HepG2 (cell line): Measurements from ENCODE around the gene CDK7. TPM values are rescaled to one million over a fixed set of nuclear protein-coding genes. Genes with fewer than 3 reads are reported as not detected.

Experiments
- ATAC-seq: fragments of 200-7000 bp; cut with Tn5 transposase; 3 replicates; pipeline ENCODE4 v1.9.1; 2020; ENCODE audit warnings: mild to moderate bottlenecking, moderate library complexity
- BruUV-seq: library from RNA; stranded (reverse); fragments of 400-500 nt; replicated peaks from 2 replicates; lab custom pipeline; 2021; lab: Mats Ljungman, UMichigan
- CTCF ChIA-PET: fragments of 300-600 bp; formaldehyde crosslinking; extraction: SDS; loops from one replicate; lab custom pipeline; 2021; ENCODE audit warnings: low total read pairs, inconsistent platforms, low intra/inter-chr PET ratio; lab: Yijun Ruan, JAX
- POLR2A ChIA-PET: fragments of 350-600 bp; sonication (Branson Sonifier 250); formaldehyde crosslinking; loops from one replicate; lab custom pipeline; 2020; ENCODE audit warnings: antibody characterized with exemption, inconsistent platforms; lab: Yijun Ruan, JAX
- DNase-seq: peaks from one replicate; pipeline ENCODE4 v3.0.0-alpha.2; 2015; ENCODE audit warnings: low spot score
- FAIRE-seq: peaks from 3 replicates; lab custom pipeline; 2011; peaks lifted over from hg19 to GRCh38; lab: Jason Lieb, UNC
- H2AFZ ChIP-seq: one replicate; pipeline ENCODE4 v1.6.1; 2011; ENCODE audit warnings: low read length, inconsistent platforms
- H3K27ac ChIP-seq: fragments of 300-600 bp; 3 replicates; pipeline ENCODE4 v1.8.0; 2011; ENCODE audit warnings: mixed run types, mild to moderate bottlenecking, mixed read lengths, low read length, inconsistent platforms; ENCODE audit not compliant: insufficient read depth; ENCODE audit errors: extremely low read length
- H3K27me3 ChIP-seq, 2 experiments: fragments of 200-600 bp in 1 of 2; 2 replicates in 1 of 2; 3 replicates in 1 of 2; pipeline versions ENCODE4 v1.6.0 to v1.8.0; 2011; ENCODE audit warnings: low read length in 2 of 2, mild to moderate bottlenecking in 2 of 2, moderate library complexity in 2 of 2, inconsistent platforms in 1 of 2; ENCODE audit not compliant: insufficient read depth in 2 of 2, control insufficient read depth in 1 of 2
- H3K36me3 ChIP-seq, 2 experiments: fragments of 200-600 bp in 1 of 2; replicated peaks in 1 of 2; 2 replicates in 1 of 2; 3 replicates in 1 of 2; pipeline versions ENCODE4 v1.5.1 to v1.8.0; 2011; ENCODE audit warnings: low read length in 2 of 2, inconsistent platforms in 1 of 2; ENCODE audit not compliant: insufficient read depth in 2 of 2, control insufficient read depth in 1 of 2
- H3K4me1 ChIP-seq: 2 replicates; pipeline ENCODE4 v1.5.1; 2012; ENCODE audit warnings: low read length, inconsistent platforms; ENCODE audit not compliant: insufficient read depth
- H3K4me2 ChIP-seq: 2 replicates; pipeline ENCODE4 v1.6.0; 2011; ENCODE audit warnings: low read depth, low read length, inconsistent platforms
- H3K4me3 ChIP-seq, 3 experiments: fragments of 200-600 bp in 1 of 3; sonication (generic), shearing (Covaris generic) in 1 of 3; replicated peaks in 1 of 3; 2 replicates each; pipeline ENCODE4 v1.5.1; 2011 to 2016; ENCODE audit warnings: low read length in 3 of 3, inconsistent platforms in 2 of 3, low read depth in 2 of 3, mild to moderate bottlenecking in 2 of 3, control low read depth in 1 of 3, mixed read lengths in 1 of 3; ENCODE audit not compliant: insufficient read depth in 1 of 3
- H3K79me2 ChIP-seq: one replicate; pipeline ENCODE4 v1.6.1; 2011; ENCODE audit warnings: low read length, inconsistent platforms; ENCODE audit not compliant: insufficient read depth
- H3K9ac ChIP-seq: 2 replicates; pipeline ENCODE4 v1.6.0; 2011; ENCODE audit warnings: mild to moderate bottlenecking, low read depth, low read length, inconsistent platforms; ENCODE audit not compliant: insufficient read depth
- H3K9me3 ChIP-seq: 2 replicates; pipeline ENCODE4 v1.5.1; 2012; ENCODE audit warnings: mild to moderate bottlenecking, low read length
- H4K20me1 ChIP-seq: 2 replicates; pipeline ENCODE4 v1.6.0; 2011; ENCODE audit warnings: inconsistent platforms, mild to moderate bottlenecking, low read length, moderate library complexity; ENCODE audit not compliant: insufficient read depth
- CENPX ChIP-seq: sonication (generic); formaldehyde crosslinking; IDR thresholded peaks from 2 replicates; pipeline ENCODE4 v1.9.0; 2021; ENCODE audit warnings: mild to moderate bottlenecking, missing genetic modification reagents, moderate library complexity
- ISX ChIP-seq: sonication (generic); formaldehyde crosslinking; conservative IDR thresholded peaks from 2 replicates; pipeline ENCODE4 v1.5.0; 2020; ENCODE audit warnings: missing genetic modification reagents
- PAWR ChIP-seq: sonication (generic); formaldehyde crosslinking; IDR thresholded peaks from 2 replicates; pipeline ENCODE4 v1.4.0; 2020; ENCODE audit warnings: missing genetic modification reagents, mild to moderate bottlenecking, borderline replicate concordance
- PHF5A ChIP-seq: IDR thresholded peaks from one replicate; pipeline ENCODE4 v1.6.1; 2018; ENCODE audit warnings: low read depth, missing genetic modification reagents; ENCODE audit not compliant: unreplicated experiment
- SOX13 ChIP-seq, 3 experiments: fragments of 450-650 bp in 1 of 3; sonication (generic) in 1 of 3; formaldehyde crosslinking in 1 of 3; IDR thresholded peaks in 2 of 3; conservative IDR thresholded peaks in 1 of 3; 2 replicates each; pipeline versions ENCODE4 v1.5.0 to v1.6.1; 2016 to 2020; ENCODE audit warnings: antibody characterized with exemption in 1 of 3, mild to moderate bottlenecking in 1 of 3, missing compliant biosample characterization in 1 of 3, missing genetic modification reagents in 1 of 3, moderate library complexity in 1 of 3
- SPEN ChIP-seq: sonication (generic); formaldehyde crosslinking; IDR thresholded peaks from 2 replicates; pipeline ENCODE4 v1.5.1; 2020; ENCODE audit warnings: low read depth, mild to moderate bottlenecking, missing genetic modification reagents
- ZNF33B ChIP-seq: sonication (generic); formaldehyde crosslinking; IDR thresholded peaks from 2 replicates; pipeline ENCODE4 v1.5.1; 2020; ENCODE audit warnings: mild to moderate bottlenecking, missing genetic modification reagents
- ZNF644 ChIP-seq: IDR thresholded peaks from 2 replicates; pipeline ENCODE4 v1.6.1; 2016; ENCODE audit warnings: low read depth
- whole genome bisulfite sequencing: methylation state at CpG from one replicate; pipeline ENCODE4 v1.1.6; 2017; ENCODE audit warnings: low lambda C conversion rate; 5-methylcytosine and 5-hydroxymethylcytosine counted together
- in situ Hi-C: cut with HindIII; loops from 2 replicates; pipeline ENCODE4 v1.10.0; 2017; ENCODE audit warnings: low pct_unique_long_range_greater_than_20kb; ENCODE audit not compliant: extremely low pct_ligation_motif_present
- intact Hi-C: fragments of 100-400 bp; cut with micrococcal nuclease; formaldehyde crosslinking; loops from one replicate; pipeline ENCODE4 v1.10.0; 2022; ENCODE audit not compliant: unreplicated experiment
- polyA plus RNA-seq, 8 experiments: library from polyadenylated mRNA; depleted of rRNA in 3 of 8; stranded (reverse) in 7 of 8; unstranded in 1 of 8; fragments of >200 nt; fragmentation: Illumina TruSeq in 4 of 8; extraction: Trizol in 4 of 8; gene quantifications; 2 replicates each; pipeline versions ENCODE4 v1.2.1 to v1.2.3, GENCODE V29; 2011 to 2016; ENCODE audit warnings: low read depth in 4 of 8, missing spikeins in 1 of 8, mixed read lengths in 1 of 8; ENCODE audit not compliant: insufficient read depth in 1 of 8
- total RNA-seq, 5 experiments: library from RNA; depleted of rRNA; stranded (reverse); fragments of >200 nt; fragmentation: Illumina TruSeq; extraction: Trizol; gene quantifications; 2 replicates each; pipeline ENCODE4 v1.2.3, GENCODE V29; 2016; ENCODE audit warnings: low read depth in 1 of 5
- TF ChIP-seq, protein P1 (sequence below): sonication (generic); formaldehyde crosslinking; conservative IDR thresholded peaks from 2 replicates; pipeline ENCODE4 v1.4.0; 2020; ENCODE audit warnings: mild to moderate bottlenecking, missing genetic modification reagents, moderate library complexity
- TF ChIP-seq, protein P2 (sequence below): fragments of 450-650 bp; IDR thresholded peaks from 2 replicates; pipeline ENCODE4 v1.6.1; 2016
- TF ChIP-seq, protein P3 (sequence below): IDR thresholded peaks from 2 replicates; pipeline ENCODE4 v1.6.1; 2016
- TF ChIP-seq, protein P4 (sequence below), 2 experiments: sonication (generic) in 1 of 2; formaldehyde crosslinking in 1 of 2; IDR thresholded peaks; 2 replicates each; pipeline versions ENCODE4 v1.5.1 to v1.6.1; 2011 to 2020; ENCODE audit warnings: borderline replicate concordance in 1 of 2, low read depth in 1 of 2, low read length in 1 of 2, mild to moderate bottlenecking in 1 of 2, missing genetic modification reagents in 1 of 2, moderate library complexity in 1 of 2

CDK7 gene
- total and polyA plus RNA-seq, 2 of the 13 experiments (the other 11 are each of a cell fraction or from before 2014, with no cell fraction given), result 41.2 to 54.9 TPM

DNA sequence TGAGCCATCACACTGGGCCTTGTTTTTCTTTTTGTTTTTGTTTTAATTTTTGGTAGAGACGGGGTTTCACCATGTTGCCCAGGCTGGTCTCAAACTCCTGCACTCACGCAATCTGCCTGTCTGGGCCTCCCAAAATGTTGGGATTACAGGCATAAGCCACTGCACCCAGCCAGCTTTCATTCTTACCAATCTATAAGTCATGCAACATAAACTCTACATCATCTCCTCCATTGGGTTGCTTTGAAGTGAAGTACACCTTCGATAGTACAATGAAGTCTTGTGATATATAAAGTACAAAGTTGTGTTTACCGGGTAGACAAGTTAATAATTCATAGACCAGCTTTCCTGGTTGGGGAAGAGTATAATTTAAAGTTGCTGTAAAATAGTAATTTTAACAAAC is 8.8 kb upstream of the CDK7 start (continued):
- TF ChIP-seq, protein P1, sequence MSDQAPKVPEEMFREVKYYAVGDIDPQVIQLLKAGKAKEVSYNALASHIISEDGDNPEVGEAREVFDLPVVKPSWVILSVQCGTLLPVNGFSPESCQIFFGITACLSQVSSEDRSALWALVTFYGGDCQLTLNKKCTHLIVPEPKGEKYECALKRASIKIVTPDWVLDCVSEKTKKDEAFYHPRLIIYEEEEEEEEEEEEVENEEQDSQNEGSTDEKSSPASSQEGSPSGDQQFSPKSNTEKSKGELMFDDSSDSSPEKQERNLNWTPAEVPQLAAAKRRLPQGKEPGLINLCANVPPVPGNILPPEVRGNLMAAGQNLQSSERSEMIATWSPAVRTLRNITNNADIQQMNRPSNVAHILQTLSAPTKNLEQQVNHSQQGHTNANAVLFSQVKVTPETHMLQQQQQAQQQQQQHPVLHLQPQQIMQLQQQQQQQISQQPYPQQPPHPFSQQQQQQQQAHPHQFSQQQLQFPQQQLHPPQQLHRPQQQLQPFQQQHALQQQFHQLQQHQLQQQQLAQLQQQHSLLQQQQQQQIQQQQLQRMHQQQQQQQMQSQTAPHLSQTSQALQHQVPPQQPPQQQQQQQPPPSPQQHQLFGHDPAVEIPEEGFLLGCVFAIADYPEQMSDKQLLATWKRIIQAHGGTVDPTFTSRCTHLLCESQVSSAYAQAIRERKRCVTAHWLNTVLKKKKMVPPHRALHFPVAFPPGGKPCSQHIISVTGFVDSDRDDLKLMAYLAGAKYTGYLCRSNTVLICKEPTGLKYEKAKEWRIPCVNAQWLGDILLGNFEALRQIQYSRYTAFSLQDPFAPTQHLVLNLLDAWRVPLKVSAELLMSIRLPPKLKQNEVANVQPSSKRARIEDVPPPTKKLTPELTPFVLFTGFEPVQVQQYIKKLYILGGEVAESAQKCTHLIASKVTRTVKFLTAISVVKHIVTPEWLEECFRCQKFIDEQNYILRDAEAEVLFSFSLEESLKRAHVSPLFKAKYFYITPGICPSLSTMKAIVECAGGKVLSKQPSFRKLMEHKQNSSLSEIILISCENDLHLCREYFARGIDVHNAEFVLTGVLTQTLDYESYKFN (CRISPR knock-in tag), result peak; percentile 69
- TF ChIP-seq SOX13 (IDR thresholded peaks at IDR 0.05) (no peak), SOX13 (CRISPR knock-in tag; conservative IDR thresholded peaks at IDR 0.05 in 1 of 2, IDR thresholded peaks at IDR 0.05 in 1 of 2) (peak in 1 of 2 experiments; percentile 67; a peak in 2 of 4 replicates), ZNF33B (CRISPR knock-in tag) (no peak)

DNA sequence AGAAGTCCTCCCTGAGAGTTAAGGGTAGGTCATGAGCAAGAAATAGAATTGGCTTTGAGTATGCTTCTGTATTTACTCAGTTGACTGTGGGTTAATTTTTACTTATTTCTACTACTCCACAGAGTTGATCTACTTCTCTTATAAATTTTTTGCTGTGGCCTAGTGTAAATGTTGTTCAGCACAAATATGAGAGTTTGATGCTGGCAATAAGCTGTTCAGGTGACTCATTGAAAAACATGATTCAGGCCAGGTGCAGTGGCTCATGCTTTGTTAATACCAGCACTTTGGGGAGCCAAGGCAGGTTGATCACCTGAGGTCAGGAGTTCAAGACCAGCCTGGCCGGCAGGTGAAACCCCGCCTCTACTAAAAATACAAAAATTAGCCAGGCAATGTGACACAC is 4.5 kb upstream of the CDK7 start:
- DNase-seq (no peak), FAIRE-seq (no peak), ATAC-seq (no peak)
- whole genome bisulfite sequencing, result 88% methylated on average over 2 of the region's 2 CpGs
- Histone ChIP-seq H3K27me3 (no peaks in the 10 kb centered on the region; a peak in 2 of 5 replicates), H3K4me3 (no peak overlapping the region), H3K27ac (no peak overlapping the region), H3K4me1 (peaks cover 28% of the 10 kb centered on the region), H3K36me3 (peaks cover 2 to 11% of the 10 kb centered on the region in 2 experiments; a peak in 4 of 5 replicates), H2AFZ (no peak overlapping the region), H3K9ac (no peak overlapping the region), H3K4me2 (no peak overlapping the region), H3K79me2 (peaks cover 2% of the 10 kb centered on the region), H3K9me3 (no peaks in the 10 kb centered on the region), H4K20me1 (no peaks in the 10 kb centered on the region)
- ChIA-PET POLR2A (no interaction called here), CTCF (no interaction called here)
- no TSS peak for BruUV-seq
- in situ Hi-C loops (no loop called here), intact Hi-C loops (no loop called here)
- TF ChIP-seq, protein P2, sequence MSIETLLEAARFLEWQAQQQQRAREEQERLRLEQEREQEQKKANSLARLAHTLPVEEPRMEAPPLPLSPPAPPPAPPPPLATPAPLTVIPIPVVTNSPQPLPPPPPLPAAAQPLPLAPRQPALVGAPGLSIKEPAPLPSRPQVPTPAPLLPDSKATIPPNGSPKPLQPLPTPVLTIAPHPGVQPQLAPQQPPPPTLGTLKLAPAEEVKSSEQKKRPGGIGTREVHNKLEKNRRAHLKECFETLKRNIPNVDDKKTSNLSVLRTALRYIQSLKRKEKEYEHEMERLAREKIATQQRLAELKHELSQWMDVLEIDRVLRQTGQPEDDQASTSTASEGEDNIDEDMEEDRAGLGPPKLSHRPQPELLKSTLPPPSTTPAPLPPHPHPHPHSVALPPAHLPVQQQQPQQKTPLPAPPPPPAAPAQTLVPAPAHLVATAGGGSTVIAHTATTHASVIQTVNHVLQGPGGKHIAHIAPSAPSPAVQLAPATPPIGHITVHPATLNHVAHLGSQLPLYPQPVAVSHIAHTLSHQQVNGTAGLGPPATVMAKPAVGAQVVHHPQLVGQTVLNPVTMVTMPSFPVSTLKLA, result no peak
- TF ChIP-seq, protein P3, sequence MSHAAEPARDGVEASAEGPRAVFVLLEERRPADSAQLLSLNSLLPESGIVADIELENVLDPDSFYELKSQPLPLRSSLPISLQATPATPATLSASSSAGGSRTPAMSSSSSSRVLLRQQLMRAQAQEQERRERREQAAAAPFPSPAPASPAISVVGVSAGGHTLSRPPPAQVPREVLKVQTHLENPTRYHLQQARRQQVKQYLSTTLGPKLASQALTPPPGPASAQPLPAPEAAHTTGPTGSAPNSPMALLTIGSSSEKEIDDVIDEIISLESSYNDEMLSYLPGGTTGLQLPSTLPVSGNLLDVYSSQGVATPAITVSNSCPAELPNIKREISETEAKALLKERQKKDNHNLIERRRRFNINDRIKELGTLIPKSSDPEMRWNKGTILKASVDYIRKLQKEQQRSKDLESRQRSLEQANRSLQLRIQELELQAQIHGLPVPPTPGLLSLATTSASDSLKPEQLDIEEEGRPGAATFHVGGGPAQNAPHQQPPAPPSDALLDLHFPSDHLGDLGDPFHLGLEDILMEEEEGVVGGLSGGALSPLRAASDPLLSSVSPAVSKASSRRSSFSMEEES (CRISPR knock-in tag), result no peak
- TF ChIP-seq ZNF644, result no peak
- no peak for TF ChIP-seq CENPX (CRISPR knock-in tag)
- TF ChIP-seq SPEN (CRISPR knock-in tag), result no peak
- TF ChIP-seq ISX, result no peak
- TF ChIP-seq, protein P4, sequence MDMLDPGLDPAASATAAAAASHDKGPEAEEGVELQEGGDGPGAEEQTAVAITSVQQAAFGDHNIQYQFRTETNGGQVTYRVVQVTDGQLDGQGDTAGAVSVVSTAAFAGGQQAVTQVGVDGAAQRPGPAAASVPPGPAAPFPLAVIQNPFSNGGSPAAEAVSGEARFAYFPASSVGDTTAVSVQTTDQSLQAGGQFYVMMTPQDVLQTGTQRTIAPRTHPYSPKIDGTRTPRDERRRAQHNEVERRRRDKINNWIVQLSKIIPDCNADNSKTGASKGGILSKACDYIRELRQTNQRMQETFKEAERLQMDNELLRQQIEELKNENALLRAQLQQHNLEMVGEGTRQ (IDR thresholded peaks at IDR 0.05; ENCODE audit: low read depth, low read length), result no peak
- TF ChIP-seq, protein P4 (CRISPR knock-in tag; IDR thresholded peaks at IDR 0.05; ENCODE audit: borderline replicate concordance), result no peak
- no peak for TF ChIP-seq PAWR (CRISPR knock-in tag)
- TF ChIP-seq PHF5A, result no peak
